Measurements from ENCODE around the gene DHPS. TPM values are rescaled to one million over a fixed set of nuclear protein-coding genes. Genes with fewer than 3 reads are reported as not detected.
A peak's percentile ranks its signal among the peaks of the same experiment; 100 is the strongest.

DHPS gene
- total RNA-seq, 1 donor from 2014 or later, result 70.5 TPM

DNA sequence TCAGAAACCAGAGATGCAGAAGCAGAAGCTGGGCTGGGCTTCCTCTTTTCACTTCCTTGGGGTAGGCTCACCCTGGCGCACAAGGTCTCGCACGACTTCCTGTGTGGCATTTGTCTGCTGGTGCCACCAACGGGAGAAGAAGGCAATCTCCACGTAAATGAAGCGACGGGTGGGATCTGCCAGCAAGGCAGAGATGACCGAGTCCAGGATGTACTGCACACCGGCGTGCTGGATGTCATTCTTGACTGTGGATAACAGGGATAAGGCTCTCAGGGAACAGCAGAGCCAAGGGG, 16.5 kb downstream of the DHPS start:
- Histone ChIP-seq H3K27me3 (no peaks in the 10 kb centered on the region), H3K36me3 (peaks cover 47% of the 10 kb centered on the region), H3K9me3 (no peaks in the 10 kb centered on the region), H3K27ac (peak overlapping the region; percentile 70), H3K4me1 (peaks cover 28% of the 10 kb centered on the region), H3K4me3 (peak overlapping the region; percentile 65)
- TF ChIP-seq, protein P1, sequence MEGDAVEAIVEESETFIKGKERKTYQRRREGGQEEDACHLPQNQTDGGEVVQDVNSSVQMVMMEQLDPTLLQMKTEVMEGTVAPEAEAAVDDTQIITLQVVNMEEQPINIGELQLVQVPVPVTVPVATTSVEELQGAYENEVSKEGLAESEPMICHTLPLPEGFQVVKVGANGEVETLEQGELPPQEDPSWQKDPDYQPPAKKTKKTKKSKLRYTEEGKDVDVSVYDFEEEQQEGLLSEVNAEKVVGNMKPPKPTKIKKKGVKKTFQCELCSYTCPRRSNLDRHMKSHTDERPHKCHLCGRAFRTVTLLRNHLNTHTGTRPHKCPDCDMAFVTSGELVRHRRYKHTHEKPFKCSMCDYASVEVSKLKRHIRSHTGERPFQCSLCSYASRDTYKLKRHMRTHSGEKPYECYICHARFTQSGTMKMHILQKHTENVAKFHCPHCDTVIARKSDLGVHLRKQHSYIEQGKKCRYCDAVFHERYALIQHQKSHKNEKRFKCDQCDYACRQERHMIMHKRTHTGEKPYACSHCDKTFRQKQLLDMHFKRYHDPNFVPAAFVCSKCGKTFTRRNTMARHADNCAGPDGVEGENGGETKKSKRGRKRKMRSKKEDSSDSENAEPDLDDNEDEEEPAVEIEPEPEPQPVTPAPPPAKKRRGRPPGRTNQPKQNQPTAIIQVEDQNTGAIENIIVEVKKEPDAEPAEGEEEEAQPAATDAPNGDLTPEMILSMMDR (IDR thresholded peaks at IDR 0.05), result no peak
- intact Hi-C loops (cut with DNase I), result no loop called here
- peak; percentile 79 for DNase-seq
- peak; percentile 69 for ATAC-seq

- H3K27ac ChIP-seq, result peak overlapping the region; percentile 70
- H3K27me3 ChIP-seq, result no peaks in the 10 kb centered on the region
- ATAC-seq (no peak), DNase-seq (no peak)
- TF ChIP-seq, protein P1 (IDR thresholded peaks at IDR 0.05), result no peak
- H3K9me3 ChIP-seq, result no peaks in the 10 kb centered on the region
- no peak overlapping the region for H3K4me3 ChIP-seq
- peaks cover 25% of the 10 kb centered on the region for H3K4me1 ChIP-seq
- H3K36me3 ChIP-seq, result peaks cover 53% of the 10 kb centered on the region
- intact Hi-C loops (cut with DNase I), result no loop called here
Observed at GRCh38 chr19:12664406-12665280, 17.0 kb downstream of the DHPS start.

DNA sequence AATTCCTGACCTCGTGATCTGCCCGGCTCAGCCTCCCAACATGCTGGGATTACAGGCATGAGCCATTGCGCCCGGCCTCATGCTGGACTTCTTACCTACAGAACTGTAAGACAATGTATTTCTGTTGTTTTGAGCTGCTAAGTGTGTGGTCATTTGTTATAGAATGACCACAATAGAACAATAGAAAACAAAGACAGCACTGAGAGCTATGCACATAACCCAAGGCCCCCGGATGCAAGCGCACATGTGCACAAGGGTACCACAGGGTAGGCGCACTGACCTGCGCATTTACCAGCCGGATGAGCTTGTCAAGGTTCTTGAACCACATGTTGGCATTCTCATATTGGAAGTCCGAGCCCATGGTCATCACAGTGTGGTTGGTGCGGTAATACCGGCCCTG, 20.7 kb downstream of the DHPS start:
- ATAC-seq (no peak), DNase-seq (no peak)
- Histone ChIP-seq H3K9me3 (no peaks in the 10 kb centered on the region), H3K4me1 (peaks cover 6% of the 10 kb centered on the region), H3K27ac (no peak overlapping the region), H3K36me3 (peaks cover 81% of the 10 kb centered on the region), H3K4me3 (no peak overlapping the region), H3K27me3 (no peaks in the 10 kb centered on the region)
- TF ChIP-seq, protein P1 (IDR thresholded peaks at IDR 0.05), result no peak
- intact Hi-C loops (cut with DNase I), result no loop called here

DNA sequence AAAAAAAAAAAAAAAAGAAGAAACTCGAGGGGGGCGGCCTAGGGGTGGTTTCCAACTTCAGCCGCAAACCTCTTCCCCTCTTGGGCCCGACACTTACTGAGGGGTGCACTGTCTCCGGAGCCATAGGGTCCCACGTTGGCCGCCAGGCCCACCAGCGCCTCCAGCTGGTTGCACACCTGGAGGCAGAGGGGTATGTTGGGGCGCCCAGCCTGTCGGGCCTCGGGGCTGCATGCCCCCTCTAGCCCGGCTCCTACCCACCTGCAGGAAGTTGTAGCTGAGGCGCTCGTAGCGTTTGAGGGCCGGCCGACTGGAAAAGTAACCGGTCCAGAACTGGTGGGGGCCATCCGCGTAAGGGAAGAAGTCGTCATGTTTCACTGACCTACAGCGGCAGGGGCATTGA, 23.7 kb downstream of the DHPS start:
- Histone ChIP-seq H3K27me3 (no peaks in the 10 kb centered on the region), H3K36me3 (peaks cover 85% of the 10 kb centered on the region), H3K9me3 (no peaks in the 10 kb centered on the region), H3K4me3 (no peak overlapping the region), H3K4me1 (no peaks in the 10 kb centered on the region), H3K27ac (no peak overlapping the region)
- no peak for ATAC-seq
- intact Hi-C loops (cut with DNase I), result no loop called here
- TF ChIP-seq, protein P1 (IDR thresholded peaks at IDR 0.05), result no peak
- no peak for DNase-seq

DNA sequence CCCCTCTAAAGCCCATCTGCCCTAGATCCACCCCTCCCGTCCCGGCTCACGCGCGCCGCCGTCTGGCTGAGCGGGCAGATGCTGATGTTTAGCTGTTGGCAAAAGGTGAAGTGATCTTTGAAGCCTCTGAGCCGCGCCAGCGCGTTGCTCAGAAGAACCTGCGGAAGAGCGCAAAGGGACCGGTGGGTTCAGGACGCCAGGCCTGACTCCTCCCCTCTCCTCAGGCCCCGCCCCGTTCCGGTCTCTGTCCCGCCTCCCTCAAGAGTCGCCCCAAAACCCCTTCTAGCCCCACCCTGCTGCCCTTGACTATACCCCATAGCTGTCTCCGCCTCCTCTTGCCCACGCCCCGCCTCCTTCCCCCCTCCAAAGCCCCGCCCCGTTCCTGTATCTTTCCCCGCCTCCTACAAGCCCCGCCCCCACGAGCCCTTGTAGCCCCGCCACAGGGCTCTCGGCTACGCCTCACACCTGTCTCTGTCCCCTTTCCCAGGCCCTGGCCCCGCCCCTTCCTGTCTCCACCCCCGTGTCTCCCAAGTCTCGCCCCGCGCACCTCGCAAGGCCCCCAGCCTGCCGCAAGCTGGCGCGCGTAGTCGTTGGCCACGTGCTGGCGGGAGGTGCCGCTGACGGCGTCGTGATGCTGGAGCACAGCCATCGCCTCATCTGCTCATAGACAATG, 24.6 kb downstream of the DHPS start:
- Histone ChIP-seq H3K9me3 (no peaks in the 10 kb centered on the region), H3K4me1 (no peaks in the 10 kb centered on the region), H3K27ac (no peak overlapping the region), H3K36me3 (peaks cover 76% of the 10 kb centered on the region), H3K27me3 (no peaks in the 10 kb centered on the region), H3K4me3 (no peak overlapping the region)
- intact Hi-C loops (cut with DNase I), result no loop called here
- TF ChIP-seq, protein P1 (IDR thresholded peaks at IDR 0.05), result no peak
- peak; percentile 48 for ATAC-seq
- no peak for DNase-seq

All from upper lobe of right lung (tissue), 1 donor.